Neutrophil (primary cell): Measurements from ENCODE around the gene BRIX1.

Experiments
- H3K27ac ChIP-seq: fragments of 200-600 bp; sonication (generic); 2 replicates; pipeline ENCODE4 v1.5.1; 2016; ENCODE audit warnings: mild to moderate bottlenecking, moderate library complexity
- H3K27me3 ChIP-seq: fragments of 200-600 bp; sonication (generic); 2 replicates; pipeline ENCODE4 v1.6.0; 2016; ENCODE audit warnings: mild to moderate bottlenecking
- H3K36me3 ChIP-seq: fragments of 200-600 bp; sonication (generic); 2 replicates; pipeline ENCODE4 v1.5.1; 2017
- H3K4me1 ChIP-seq, 2 experiments: fragments of 200-600 bp in 1 of 2; sonication (generic) in 1 of 2; 1 replicate in 1 of 2; 2 replicates in 1 of 2; pipeline versions ENCODE4 v1.5.1 to v1.6.1; 2013 to 2016; ENCODE audit warnings: low read depth in 1 of 2, low read length in 1 of 2, mild to moderate bottlenecking in 1 of 2, moderate library complexity in 1 of 2; ENCODE audit not compliant: control insufficient read depth in 1 of 2, insufficient read depth in 1 of 2
- H3K4me3 ChIP-seq, 2 experiments: fragments of 200-600 bp in 1 of 2; sonication (generic) in 1 of 2; 1 replicate in 1 of 2; 2 replicates in 1 of 2; pipeline ENCODE4 v1.5.1; 2013 to 2016; ENCODE audit warnings: low read depth in 1 of 2, low read length in 1 of 2, mild to moderate bottlenecking in 1 of 2, moderate library complexity in 1 of 2
- H3K9me3 ChIP-seq: fragments of 200-600 bp; sonication (generic); 2 replicates; pipeline ENCODE4 v1.5.1; 2016
- CTCF ChIP-seq: fragments of 200-600 bp; sonication (generic); IDR thresholded peaks from 2 replicates; pipeline ENCODE4 v1.5.1; 2016; ENCODE audit warnings: antibody characterized with exemption

Gene BRIX1

GRCh38 chr5:34898258-34898895 is 17.1 kb upstream of the BRIX1 start:
- no peaks in the 10 kb centered on the region for H3K27me3 ChIP-seq
- H3K9me3 ChIP-seq = no peaks in the 10 kb centered on the region
- H3K27ac ChIP-seq = no peak overlapping the region
- H3K4me1 ChIP-seq = no peaks in the 10 kb centered on the region
- no peaks in the 10 kb centered on the region for H3K36me3 ChIP-seq
- H3K4me3 ChIP-seq = no peak overlapping the region
- TF ChIP-seq CTCF = no peak

GRCh38 chr5:34899066-34899465 is 16.4 kb upstream of the BRIX1 start:
- Histone ChIP-seq H3K4me3 (no peak overlapping the region), H3K9me3 (no peaks in the 10 kb centered on the region), H3K4me1 (no peaks in the 10 kb centered on the region), H3K36me3 (no peaks in the 10 kb centered on the region), H3K27me3 (no peaks in the 10 kb centered on the region), H3K27ac (no peak overlapping the region)
- TF ChIP-seq CTCF = no peak

GRCh38 chr5:34900652-34901051 is 14.9 kb upstream of the BRIX1 start:
- H3K36me3 ChIP-seq = no peaks in the 10 kb centered on the region
- no peak overlapping the region for H3K27ac ChIP-seq
- H3K4me1 ChIP-seq = peaks cover 0 to 2% of the 10 kb centered on the region in 2 experiments
- no peaks in the 10 kb centered on the region for H3K27me3 ChIP-seq
- no peak overlapping the region for H3K4me3 ChIP-seq
- TF ChIP-seq CTCF = no peak
- H3K9me3 ChIP-seq = no peaks in the 10 kb centered on the region

- Histone ChIP-seq H3K4me1 (peaks cover 0 to 2% of the 10 kb centered on the region in 2 experiments), H3K36me3 (peaks cover 8% of the 10 kb centered on the region), H3K27me3 (no peaks in the 10 kb centered on the region), H3K4me3 (no peak overlapping the region), H3K9me3 (no peaks in the 10 kb centered on the region), H3K27ac (no peak overlapping the region)
- no peak for TF ChIP-seq CTCF
These were observed 12.3 kb upstream of the BRIX1 start for GRCh38 chr5:34903260-34903659.

- no peak overlapping the region for H3K27ac ChIP-seq
- H3K36me3 ChIP-seq = peaks cover 22% of the 10 kb centered on the region
- H3K4me3 ChIP-seq = no peak overlapping the region
These were observed 9.9 kb upstream of the BRIX1 start for GRCh38 chr5:34905564-34905963.

More at GRCh38 chr5:34905564-34905963, 9.9 kb upstream of the BRIX1 start:
- no peaks in the 10 kb centered on the region for H3K27me3 ChIP-seq
- no peaks in the 10 kb centered on the region for H3K9me3 ChIP-seq
- TF ChIP-seq CTCF = no peak
- peaks cover 0 to 2% of the 10 kb centered on the region in 2 experiments for H3K4me1 ChIP-seq
